GM12872 (cell line): ENCODE data around the gene UBE2J2.

Source experiments
- TF ChIP-seq, protein P1 (sequence below): IDR thresholded peaks from 3 replicates; pipeline ENCODE4 v1.5.1; 2011; ENCODE audit warnings: low read depth, mild to moderate bottlenecking, low read length, moderate library complexity; ENCODE audit not compliant: insufficient read depth

UBE2J2 gene

DNA sequence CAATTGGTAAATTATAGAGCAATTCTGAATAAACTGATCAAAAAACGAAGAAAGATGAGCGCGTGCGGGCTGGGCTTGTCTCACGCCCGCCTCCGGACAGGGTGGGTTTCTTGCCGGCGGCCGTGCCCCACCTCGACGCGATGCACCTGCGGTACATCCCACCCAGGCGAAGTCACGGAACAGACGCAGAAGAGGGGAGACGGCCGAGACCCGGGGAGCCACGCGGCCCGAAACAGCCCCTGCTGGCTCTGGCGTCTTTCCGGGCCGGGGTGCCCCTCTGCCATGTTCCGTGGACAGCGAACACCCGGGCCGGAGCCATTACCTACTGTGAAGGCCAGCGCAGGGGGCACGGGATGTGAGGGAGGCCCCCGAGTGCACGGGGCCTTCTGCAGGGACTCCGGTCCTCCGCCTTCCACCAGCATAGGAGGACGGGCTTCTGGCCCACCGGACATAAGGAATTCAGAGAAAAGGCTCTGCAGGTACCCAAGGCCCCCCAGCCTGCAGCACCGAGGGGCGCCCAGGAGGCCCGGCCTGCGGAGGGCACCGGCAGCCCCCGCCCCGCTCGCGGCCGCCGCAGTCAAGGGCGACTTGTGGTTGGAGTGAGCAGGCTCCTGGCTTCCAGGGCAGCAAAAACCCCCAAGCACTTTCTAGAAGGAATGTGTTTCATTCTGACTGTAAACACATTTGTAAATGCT lies 19.5 kb downstream of the UBE2J2 start:
- TF ChIP-seq, protein P1, sequence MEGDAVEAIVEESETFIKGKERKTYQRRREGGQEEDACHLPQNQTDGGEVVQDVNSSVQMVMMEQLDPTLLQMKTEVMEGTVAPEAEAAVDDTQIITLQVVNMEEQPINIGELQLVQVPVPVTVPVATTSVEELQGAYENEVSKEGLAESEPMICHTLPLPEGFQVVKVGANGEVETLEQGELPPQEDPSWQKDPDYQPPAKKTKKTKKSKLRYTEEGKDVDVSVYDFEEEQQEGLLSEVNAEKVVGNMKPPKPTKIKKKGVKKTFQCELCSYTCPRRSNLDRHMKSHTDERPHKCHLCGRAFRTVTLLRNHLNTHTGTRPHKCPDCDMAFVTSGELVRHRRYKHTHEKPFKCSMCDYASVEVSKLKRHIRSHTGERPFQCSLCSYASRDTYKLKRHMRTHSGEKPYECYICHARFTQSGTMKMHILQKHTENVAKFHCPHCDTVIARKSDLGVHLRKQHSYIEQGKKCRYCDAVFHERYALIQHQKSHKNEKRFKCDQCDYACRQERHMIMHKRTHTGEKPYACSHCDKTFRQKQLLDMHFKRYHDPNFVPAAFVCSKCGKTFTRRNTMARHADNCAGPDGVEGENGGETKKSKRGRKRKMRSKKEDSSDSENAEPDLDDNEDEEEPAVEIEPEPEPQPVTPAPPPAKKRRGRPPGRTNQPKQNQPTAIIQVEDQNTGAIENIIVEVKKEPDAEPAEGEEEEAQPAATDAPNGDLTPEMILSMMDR = no peak

DNA sequence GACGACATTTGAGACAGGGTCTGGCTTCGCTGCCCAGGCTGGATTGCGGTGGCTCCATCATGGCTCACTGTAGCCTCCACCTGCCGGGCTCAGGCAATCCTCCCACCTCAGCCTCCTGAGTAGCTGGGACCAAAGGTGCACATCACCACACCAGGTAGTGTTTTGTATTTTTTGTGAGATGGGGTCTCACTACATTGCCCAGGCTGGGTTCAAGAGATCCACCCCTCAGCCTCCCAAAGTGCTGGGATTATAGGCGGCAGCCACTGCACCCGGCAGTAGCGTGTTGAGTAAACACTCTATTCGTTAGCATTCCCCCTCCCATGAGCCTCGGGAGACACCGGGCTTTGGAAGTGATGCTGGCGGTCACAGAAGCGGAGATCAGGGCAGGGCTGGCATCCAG lies 20.3 kb downstream of the UBE2J2 start:
- TF ChIP-seq, protein P1 = no peak

DNA sequence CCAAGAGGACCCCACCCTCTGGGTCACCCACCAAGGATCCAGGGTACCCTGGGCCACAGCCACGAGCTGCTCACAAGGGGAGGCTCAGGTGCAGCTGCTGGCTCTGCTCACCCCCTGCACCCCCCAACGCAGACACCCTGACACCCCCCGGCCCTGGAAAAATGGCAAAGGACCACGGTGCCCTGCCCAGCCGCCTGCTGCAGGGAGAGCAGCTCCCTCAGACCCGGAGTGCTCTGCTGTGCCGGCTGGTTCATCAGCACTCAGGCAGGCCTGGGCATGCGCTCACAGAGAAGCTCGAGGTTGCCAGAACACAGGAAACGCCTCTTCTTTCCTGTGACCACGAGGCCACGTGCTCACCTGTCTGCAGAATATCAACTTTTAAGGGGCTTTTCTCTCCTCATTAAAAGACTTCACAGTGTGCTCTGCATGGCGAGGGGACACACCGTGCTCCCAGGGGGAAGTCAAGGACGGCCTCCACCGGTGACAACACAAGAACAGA lies 22.8 kb downstream of the UBE2J2 start:
- TF ChIP-seq, protein P1 = no peak

DNA sequence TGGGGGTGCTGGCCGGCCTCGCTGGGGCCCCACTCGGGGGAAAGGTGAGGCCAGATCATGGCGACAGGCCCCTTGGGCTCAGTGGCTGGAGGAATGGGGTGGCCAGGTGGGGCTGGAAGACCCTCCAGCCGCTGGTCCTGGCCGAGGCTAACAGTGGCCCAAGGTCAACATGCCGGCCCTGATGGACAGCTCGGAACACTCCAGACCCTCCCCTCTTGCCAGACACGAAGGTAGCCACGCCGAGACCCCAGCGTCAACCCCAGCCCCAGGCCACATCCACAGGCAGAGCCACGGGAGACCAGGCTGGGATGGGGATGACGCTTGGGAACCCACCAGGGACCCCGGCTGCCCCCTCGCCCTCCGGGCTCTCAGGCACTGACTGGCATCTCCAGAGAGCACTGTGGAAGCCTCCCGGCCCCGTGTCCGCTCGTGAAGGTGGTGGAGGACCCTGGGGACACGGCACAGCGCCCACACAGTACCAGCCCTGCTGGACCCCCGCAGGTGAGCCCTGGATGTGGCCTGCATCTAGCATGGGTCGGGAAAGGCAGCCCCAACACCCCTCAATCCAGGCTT lies 26.2 kb downstream of the UBE2J2 start:
- TF ChIP-seq, protein P1 = no peak

DNA sequence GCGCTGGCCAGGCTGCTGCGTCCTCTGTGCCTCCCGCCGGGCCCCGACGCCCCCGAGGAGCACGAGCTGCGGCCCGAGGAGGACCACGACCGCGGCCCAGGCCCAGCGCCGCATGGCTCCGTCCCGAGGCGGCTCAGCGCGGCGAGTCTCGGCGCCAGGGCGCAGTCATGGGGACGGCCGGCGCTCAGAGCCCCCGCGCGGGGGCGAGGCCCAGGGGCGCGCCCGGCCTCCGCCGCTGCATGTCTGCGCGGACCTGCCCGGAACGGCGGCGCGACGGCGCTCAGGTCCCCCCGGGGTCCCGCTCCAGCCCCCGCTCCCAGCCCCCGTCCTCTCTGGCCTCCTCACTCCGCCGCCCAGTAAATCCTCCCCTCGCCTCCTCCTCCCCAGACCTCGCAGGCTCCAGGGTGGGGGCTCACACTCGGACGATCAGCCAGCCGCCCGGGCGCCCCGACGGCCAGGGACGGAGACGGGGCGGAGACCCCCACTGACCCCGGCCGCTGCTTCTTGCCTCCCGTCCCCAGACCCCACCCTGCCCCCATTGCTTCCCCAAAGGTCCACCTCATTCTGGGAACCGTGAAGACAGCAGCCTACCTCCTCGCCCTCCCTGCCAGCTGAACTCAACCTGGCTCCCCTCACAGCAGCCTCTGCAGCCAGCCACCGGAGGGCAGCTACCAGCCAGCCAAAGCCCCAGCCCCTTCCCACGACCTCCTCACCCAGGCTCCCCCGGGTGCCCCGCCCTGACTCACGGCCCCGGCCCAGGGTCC lies 26.9 kb downstream of the UBE2J2 start, which contains the start of gene C1QTNF12:
C1QTNF12 (minus strand) TSS at position 146 of the 764 bp plus-strand sequence; CDS start at position 114, 32 bp downstream.
- TF ChIP-seq, protein P1 = no peak

DNA sequence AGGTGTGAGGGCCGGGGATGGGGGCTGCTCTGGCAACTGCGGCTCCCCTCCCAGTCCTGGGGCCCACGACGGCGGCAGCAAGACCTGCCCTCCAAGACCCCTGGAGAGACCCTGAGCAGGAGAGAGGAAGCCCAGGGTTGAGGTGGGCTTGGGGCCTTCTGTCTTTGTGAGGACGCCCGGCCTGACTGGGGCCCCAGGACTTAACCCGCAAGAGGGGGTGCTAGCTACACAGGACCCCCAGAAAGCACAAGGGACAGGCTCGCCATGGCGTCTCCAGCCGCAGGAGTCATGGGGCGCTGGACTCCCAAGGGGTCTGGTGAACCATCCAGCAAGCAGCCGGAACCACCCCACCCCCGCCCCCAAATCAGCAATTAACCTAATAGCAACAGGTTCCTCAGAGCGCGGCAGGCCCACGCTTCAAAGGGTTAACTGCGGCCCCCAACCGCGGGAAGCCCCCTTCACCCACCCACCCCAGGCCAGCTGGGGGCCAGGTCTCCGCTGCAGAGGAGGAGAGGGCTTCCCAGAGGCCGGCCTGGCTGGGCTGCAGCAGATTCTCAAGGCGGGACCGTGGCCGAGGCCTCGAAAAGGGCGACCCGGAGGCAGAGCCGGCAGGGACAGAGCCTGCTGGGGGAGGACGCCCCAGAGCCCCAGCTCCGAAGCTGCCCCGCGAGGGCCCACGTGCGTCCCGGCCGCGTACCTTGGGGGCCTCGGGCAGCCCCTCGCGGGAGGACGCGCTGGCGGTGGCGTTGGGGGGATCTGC lies 27.7 kb downstream of the UBE2J2 start:
- TF ChIP-seq, protein P1 = no peak
